K562 (cell line): ENCODE data around the gene SH2D3A. TPM values are rescaled to one million over a fixed set of nuclear protein-coding genes. Genes with fewer than 3 reads are reported as not detected.
A peak's percentile ranks its signal among the peaks of the same experiment; 100 is the strongest.

Experiments used
- BCL6 ChIP-seq: fragments of 250-450 bp; sonication (Bioruptor Pico); IDR thresholded peaks from 2 replicates; pipeline ENCODE4 v1.4.0; 2020
- BMI1 ChIP-seq: fragments of 150-350 bp; IDR thresholded peaks from 2 replicates; pipeline ENCODE4 v1.6.1; 2014; ENCODE audit warnings: low read length
- CREBBP ChIP-seq: IDR thresholded peaks from one replicate; pipeline ENCODE4 v1.6.1; 2012; ENCODE audit warnings: low read depth, mild to moderate bottlenecking, control low read depth, inconsistent platforms, low read length
- CTCFL ChIP-seq: IDR thresholded peaks from 2 replicates; pipeline ENCODE4 v1.6.1; 2011; ENCODE audit warnings: borderline replicate concordance, low read depth, mild to moderate bottlenecking, moderate library complexity, low read length; ENCODE audit not compliant: insufficient read depth, poor library complexity, severe bottlenecking
- DNMT1 ChIP-seq: fragments of 450-650 bp; IDR thresholded peaks from 2 replicates; pipeline ENCODE4 v1.6.1; 2016; ENCODE audit warnings: antibody characterized with exemption, mild to moderate bottlenecking
- EP300 ChIP-seq: IDR thresholded peaks from 2 replicates; pipeline ENCODE4 v1.6.1; 2012; ENCODE audit warnings: low read length, improper control_type of control experiment
- GATAD2A ChIP-seq: fragments of 450-650 bp; IDR thresholded peaks from 2 replicates; pipeline ENCODE4 v1.6.1; 2017
- HNRNPH1 ChIP-seq: fragments of 200-400 bp; formaldehyde crosslinking; optimal IDR thresholded peaks from 2 replicates; pipeline ENCODE3; 2017; ENCODE audit warnings: low read depth, mild to moderate bottlenecking, low read length, moderate library complexity
- IFI16 ChIP-seq: fragments of 250-450 bp; sonication (Bioruptor Pico); IDR thresholded peaks from 2 replicates; pipeline ENCODE4 v2.1.2; 2022; ENCODE audit warnings: mild to moderate bottlenecking, inconsistent platforms
- JUN ChIP-seq, 2 experiments: sonication (generic) in 1 of 2; formaldehyde crosslinking in 1 of 2; IDR thresholded peaks; 2 replicates each; pipeline versions ENCODE4 v1.6.1 to v1.8.0; 2012 to 2022; ENCODE audit warnings: borderline replicate concordance in 2 of 2, mild to moderate bottlenecking in 2 of 2, improper control_type of control experiment in 1 of 2, low read depth in 1 of 2, low read length in 1 of 2, missing genetic modification reagents in 1 of 2
- NEUROD1 ChIP-seq: fragments of 150-350 bp; IDR thresholded peaks from 2 replicates; pipeline ENCODE4 v1.6.1; 2014; ENCODE audit warnings: borderline replicate concordance, low read length, low read depth; ENCODE audit not compliant: partially characterized antibody
- NUFIP1 ChIP-seq: fragments of 450-650 bp; IDR thresholded peaks from 2 replicates; pipeline ENCODE4 v1.6.1; 2018; ENCODE audit not compliant: partially characterized antibody
- OTX1 ChIP-seq: fragments of 450-650 bp; formaldehyde crosslinking; IDR thresholded peaks from 2 replicates; pipeline ENCODE4 v1.4.0; 2022; ENCODE audit warnings: mild to moderate bottlenecking
- RAD21 ChIP-seq, 2 experiments: fragments of 250-450 bp in 1 of 2; fragments of 450-650 bp in 1 of 2; sonication (Bioruptor Pico) in 1 of 2; formaldehyde crosslinking in 1 of 2; IDR thresholded peaks in 1 of 2; conservative IDR thresholded peaks in 1 of 2; 2 replicates each; pipeline versions ENCODE4 v1.4.0 to v1.8.0; 2020 to 2022; ENCODE audit warnings: mild to moderate bottlenecking in 2 of 2, moderate library complexity in 1 of 2
- RB1 ChIP-seq: fragments of 450-650 bp; IDR thresholded peaks from 2 replicates; pipeline ENCODE4 v1.6.1; 2017; ENCODE audit warnings: low read depth, mild to moderate bottlenecking
- SMAD3 ChIP-seq: fragments of 450-650 bp; formaldehyde crosslinking; conservative IDR thresholded peaks from 2 replicates; pipeline ENCODE4 v1.4.0; 2020; ENCODE audit warnings: mild to moderate bottlenecking
- SREBF1 ChIP-seq: fragments of 150-350 bp; IDR thresholded peaks from 2 replicates; pipeline ENCODE4 v1.6.1; 2014; ENCODE audit warnings: antibody characterized with exemption, low read depth, low read length, borderline replicate concordance
- TCFL5 ChIP-seq: fragments of 250-450 bp; sonication (Bioruptor Pico); conservative IDR thresholded peaks from 2 replicates; pipeline ENCODE4 v1.6.1; 2021; ENCODE audit warnings: mild to moderate bottlenecking, moderate library complexity, matching md5 sums
- ZBTB1 ChIP-seq: sonication (generic); formaldehyde crosslinking; IDR thresholded peaks from 2 replicates; pipeline ENCODE4 v1.8.1; 2023; ENCODE audit warnings: missing genetic modification reagents, low read depth, mild to moderate bottlenecking, borderline replicate concordance
- ZBTB8A ChIP-seq: fragments of 450-650 bp; IDR thresholded peaks from 2 replicates; pipeline ENCODE4 v1.6.1; 2018; ENCODE audit warnings: mild to moderate bottlenecking, moderate library complexity; ENCODE audit not compliant: partially characterized antibody
- polyA plus RNA-seq, 8 experiments: library from polyadenylated mRNA; depleted of rRNA in 4 of 8; stranded (reverse) in 5 of 8; unstranded in 3 of 8; fragments of >200 nt; fragmentation: Nextera tagmentation in 2 of 8; fragmentation: Illumina TruSeq in 1 of 8; extraction: Ambion mirVana in 2 of 8; extraction: Trizol in 1 of 8; gene quantifications; 2 replicates each; pipeline versions ENCODE4 v1.2.1 to v1.2.3, GENCODE V29; 2011 to 2014; ENCODE audit warnings: inconsistent platforms in 1 of 8, missing spikeins in 1 of 8
- total RNA-seq, 7 experiments: library from RNA; depleted of rRNA in 6 of 7; stranded (reverse); fragments of >200 nt in 6 of 7; fragmentation: Illumina TruSeq in 2 of 7; extraction: Trizol in 2 of 7; gene quantifications; 2 replicates each; pipeline versions ENCODE4 v1.2.1 to v1.2.3, GENCODE V29; 2011 to 2021; ENCODE audit warnings: low replicate concordance in 1 of 7
- TF ChIP-seq, protein P1 (sequence below): IDR thresholded peaks from 3 replicates; pipeline ENCODE4 v1.6.1; 2011; ENCODE audit warnings: borderline replicate concordance, mild to moderate bottlenecking, moderate library complexity; ENCODE audit not compliant: insufficient read length; ENCODE audit errors: extremely low read depth

Gene SH2D3A
- total and polyA plus RNA-seq, 9 of the 15 experiments (the other 6 are each of a cell fraction or from before 2014, with no cell fraction given) = 0.75 to 26.3 (median 8.9) TPM

GRCh38 chr19:6767357-6768235 is at the start of gene SH2D3A (continued):
- TF ChIP-seq CTCFL (no peak), SREBF1 (no peak), CREBBP (no peak), ZBTB8A (no peak), SMAD3 (CRISPR knock-in tag) (no peak), DNMT1 (no peak), OTX1 (0 out of 2 replicates have a peak, but pooled peaks have one; percentile 17), BMI1 (no peak), ZBTB1 (CRISPR knock-in tag) (no peak), TCFL5 (no peak), HNRNPH1 (no peak), JUN (IDR thresholded peaks at IDR 0.05; ENCODE audit: borderline replicate concordance, low read depth, low read length) (no peak), JUN (CRISPR knock-in tag; IDR thresholded peaks at IDR 0.05; ENCODE audit: borderline replicate concordance) (no peak), IFI16 (CRISPR knock-in tag) (no peak), RB1 (0 out of 2 replicates have a peak, but pooled peaks have one; percentile 32), NUFIP1 (no peak), GATAD2A (no peak), RAD21 (CRISPR knock-in tag; conservative IDR thresholded peaks at IDR 0.05 in 1 of 2, IDR thresholded peaks at IDR 0.05 in 1 of 2) (no peak), NEUROD1 (no peak), BCL6 (CRISPR knock-in tag) (no peak), EP300 (no peak)
- TF ChIP-seq, protein P1, sequence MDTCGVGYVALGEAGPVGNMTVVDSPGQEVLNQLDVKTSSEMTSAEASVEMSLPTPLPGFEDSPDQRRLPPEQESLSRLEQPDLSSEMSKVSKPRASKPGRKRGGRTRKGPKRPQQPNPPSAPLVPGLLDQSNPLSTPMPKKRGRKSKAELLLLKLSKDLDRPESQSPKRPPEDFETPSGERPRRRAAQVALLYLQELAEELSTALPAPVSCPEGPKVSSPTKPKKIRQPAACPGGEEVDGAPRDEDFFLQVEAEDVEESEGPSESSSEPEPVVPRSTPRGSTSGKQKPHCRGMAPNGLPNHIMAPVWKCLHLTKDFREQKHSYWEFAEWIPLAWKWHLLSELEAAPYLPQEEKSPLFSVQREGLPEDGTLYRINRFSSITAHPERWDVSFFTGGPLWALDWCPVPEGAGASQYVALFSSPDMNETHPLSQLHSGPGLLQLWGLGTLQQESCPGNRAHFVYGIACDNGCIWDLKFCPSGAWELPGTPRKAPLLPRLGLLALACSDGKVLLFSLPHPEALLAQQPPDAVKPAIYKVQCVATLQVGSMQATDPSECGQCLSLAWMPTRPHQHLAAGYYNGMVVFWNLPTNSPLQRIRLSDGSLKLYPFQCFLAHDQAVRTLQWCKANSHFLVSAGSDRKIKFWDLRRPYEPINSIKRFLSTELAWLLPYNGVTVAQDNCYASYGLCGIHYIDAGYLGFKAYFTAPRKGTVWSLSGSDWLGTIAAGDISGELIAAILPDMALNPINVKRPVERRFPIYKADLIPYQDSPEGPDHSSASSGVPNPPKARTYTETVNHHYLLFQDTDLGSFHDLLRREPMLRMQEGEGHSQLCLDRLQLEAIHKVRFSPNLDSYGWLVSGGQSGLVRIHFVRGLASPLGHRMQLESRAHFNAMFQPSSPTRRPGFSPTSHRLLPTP = no peak
